ENCODE data around the gene ATP9B.

The ATP9B gene

DNA sequence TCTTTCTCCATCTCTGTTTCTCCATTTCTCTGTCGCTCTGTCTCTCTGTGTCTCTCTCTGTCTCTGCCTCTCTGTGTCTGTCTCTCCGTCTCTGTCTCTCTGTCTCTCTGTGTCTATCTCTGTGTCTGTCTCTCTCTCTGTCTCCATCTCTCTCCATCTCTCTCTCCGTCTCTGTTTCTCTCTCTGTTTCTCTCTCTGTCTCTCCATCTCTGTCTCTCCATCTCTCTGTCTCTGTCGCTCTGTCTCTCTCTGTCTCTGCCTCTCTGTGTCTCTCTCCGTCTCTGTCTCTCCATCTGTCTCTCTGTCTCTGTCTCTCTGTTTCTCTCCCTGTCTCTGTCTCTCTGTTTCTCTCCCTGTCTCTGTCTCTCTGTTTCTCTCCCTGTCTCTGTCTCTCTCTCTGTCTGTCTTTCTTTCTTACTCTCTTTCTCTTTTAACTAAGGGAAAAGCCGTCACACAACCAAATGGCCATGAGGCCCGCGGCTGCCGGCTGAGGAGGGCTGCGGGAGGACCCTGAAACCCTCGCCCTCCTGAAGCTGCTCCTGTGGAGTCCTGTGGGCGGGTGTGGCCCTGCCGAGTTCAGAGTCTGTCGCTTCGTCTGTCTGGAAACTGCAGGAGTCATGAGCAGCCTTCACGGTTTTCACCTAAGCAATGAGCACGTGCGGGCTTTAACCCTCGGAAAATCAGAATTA, 355.8 kb downstream of the ATP9B start:
- Histone ChIP-seq H3K4me1 (ENCODE audit: insufficient read depth, poor library complexity, severe bottlenecking) (no peaks in the 10 kb centered on the region), H3K4me3 (ENCODE audit: severe bottlenecking) (no peak overlapping the region)
- no peak for ATAC-seq (ENCODE audit: low read depth)

DNA sequence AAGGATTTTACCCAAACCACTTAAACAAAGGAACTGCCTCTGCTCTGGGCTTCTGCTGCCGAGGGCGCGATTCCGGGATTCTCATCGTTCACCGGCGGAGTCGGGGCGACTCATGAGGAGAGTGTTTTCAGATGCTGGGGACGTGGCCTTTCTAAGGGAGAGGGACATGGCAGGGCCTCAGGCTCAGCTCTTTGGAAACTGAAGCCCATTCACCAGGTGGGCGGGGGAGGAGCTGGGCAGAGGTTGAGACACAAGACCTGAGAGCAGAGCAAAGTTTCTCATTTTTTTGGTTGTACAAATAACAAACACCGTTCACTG, 356.3 kb downstream of the ATP9B start:
- Histone ChIP-seq H3K9me3 (ENCODE audit: severe bottlenecking) (no peaks in the 10 kb centered on the region), H3K27me3 (ENCODE audit: insufficient read depth, poor library complexity, severe bottlenecking) (no peaks in the 10 kb centered on the region), H3K4me3 (ENCODE audit: severe bottlenecking) (no peak overlapping the region), H3K4me1 (ENCODE audit: insufficient read depth, poor library complexity, severe bottlenecking) (no peaks in the 10 kb centered on the region), H3K36me3 (ENCODE audit: low read depth) (no peaks in the 10 kb centered on the region), H3K27ac (ENCODE audit: poor library complexity, severe bottlenecking) (no peak overlapping the region)
- ATAC-seq (ENCODE audit: low read depth) (no peak), DNase-seq (ENCODE audit: low spot score) (no peak)
- TF ChIP-seq, protein P1, sequence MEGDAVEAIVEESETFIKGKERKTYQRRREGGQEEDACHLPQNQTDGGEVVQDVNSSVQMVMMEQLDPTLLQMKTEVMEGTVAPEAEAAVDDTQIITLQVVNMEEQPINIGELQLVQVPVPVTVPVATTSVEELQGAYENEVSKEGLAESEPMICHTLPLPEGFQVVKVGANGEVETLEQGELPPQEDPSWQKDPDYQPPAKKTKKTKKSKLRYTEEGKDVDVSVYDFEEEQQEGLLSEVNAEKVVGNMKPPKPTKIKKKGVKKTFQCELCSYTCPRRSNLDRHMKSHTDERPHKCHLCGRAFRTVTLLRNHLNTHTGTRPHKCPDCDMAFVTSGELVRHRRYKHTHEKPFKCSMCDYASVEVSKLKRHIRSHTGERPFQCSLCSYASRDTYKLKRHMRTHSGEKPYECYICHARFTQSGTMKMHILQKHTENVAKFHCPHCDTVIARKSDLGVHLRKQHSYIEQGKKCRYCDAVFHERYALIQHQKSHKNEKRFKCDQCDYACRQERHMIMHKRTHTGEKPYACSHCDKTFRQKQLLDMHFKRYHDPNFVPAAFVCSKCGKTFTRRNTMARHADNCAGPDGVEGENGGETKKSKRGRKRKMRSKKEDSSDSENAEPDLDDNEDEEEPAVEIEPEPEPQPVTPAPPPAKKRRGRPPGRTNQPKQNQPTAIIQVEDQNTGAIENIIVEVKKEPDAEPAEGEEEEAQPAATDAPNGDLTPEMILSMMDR (IDR thresholded peaks at IDR 0.05; ENCODE audit: poor library complexity, severe bottlenecking): no peak

More for the DNA sequence above, 355.8 kb downstream of the ATP9B start:
- H3K27me3 ChIP-seq (ENCODE audit: insufficient read depth, poor library complexity, severe bottlenecking): no peaks in the 10 kb centered on the region
- DNase-seq (ENCODE audit: low spot score): no peak
- no peak overlapping the region for H3K27ac ChIP-seq (ENCODE audit: poor library complexity, severe bottlenecking)
- H3K9me3 ChIP-seq (ENCODE audit: severe bottlenecking): no peaks in the 10 kb centered on the region
- no peaks in the 10 kb centered on the region for H3K36me3 ChIP-seq (ENCODE audit: low read depth)
- TF ChIP-seq, protein P1 (IDR thresholded peaks at IDR 0.05; ENCODE audit: poor library complexity, severe bottlenecking): no peak

GRCh38 chr18:79426376-79427300, 357.4 kb downstream of the ATP9B start:
- TF ChIP-seq, protein P1 (IDR thresholded peaks at IDR 0.05; ENCODE audit: poor library complexity, severe bottlenecking): no peak

GRCh38 chr18:79427368-79428225, 358.4 kb downstream of the ATP9B start:
- DNase-seq (ENCODE audit: low spot score) (no peak), ATAC-seq (ENCODE audit: low read depth) (no peak)
- no peak overlapping the region for H3K4me3 ChIP-seq (ENCODE audit: severe bottlenecking)
- no peaks in the 10 kb centered on the region for H3K4me1 ChIP-seq (ENCODE audit: insufficient read depth, poor library complexity, severe bottlenecking)
- no peaks in the 10 kb centered on the region for H3K36me3 ChIP-seq (ENCODE audit: low read depth)
- H3K27me3 ChIP-seq (ENCODE audit: insufficient read depth, poor library complexity, severe bottlenecking): no peaks in the 10 kb centered on the region
- H3K9me3 ChIP-seq (ENCODE audit: severe bottlenecking): no peaks in the 10 kb centered on the region
- TF ChIP-seq, protein P1 (IDR thresholded peaks at IDR 0.05; ENCODE audit: poor library complexity, severe bottlenecking): no peak
- no peak overlapping the region for H3K27ac ChIP-seq (ENCODE audit: poor library complexity, severe bottlenecking)

More at GRCh38 chr18:79426376-79427300, 357.4 kb downstream of the ATP9B start:
- Histone ChIP-seq H3K27ac (ENCODE audit: poor library complexity, severe bottlenecking) (no peak overlapping the region), H3K36me3 (ENCODE audit: low read depth) (no peaks in the 10 kb centered on the region), H3K4me3 (ENCODE audit: severe bottlenecking) (no peak overlapping the region), H3K9me3 (ENCODE audit: severe bottlenecking) (no peaks in the 10 kb centered on the region), H3K4me1 (ENCODE audit: insufficient read depth, poor library complexity, severe bottlenecking) (no peaks in the 10 kb centered on the region), H3K27me3 (ENCODE audit: insufficient read depth, poor library complexity, severe bottlenecking) (no peaks in the 10 kb centered on the region)
- DNase-seq (ENCODE audit: low spot score): no peak
- no peak for ATAC-seq (ENCODE audit: low read depth)
